Neutrophil (primary cell): ENCODE measurements around the gene AK1.

Experiments
- H3K27ac ChIP-seq: fragments of 200-600 bp; sonication (generic); 2 replicates; pipeline ENCODE4 v1.5.1; 2016; ENCODE audit warnings: mild to moderate bottlenecking, moderate library complexity
- H3K27me3 ChIP-seq: fragments of 200-600 bp; sonication (generic); 2 replicates; pipeline ENCODE4 v1.6.0; 2016; ENCODE audit warnings: mild to moderate bottlenecking
- H3K36me3 ChIP-seq: fragments of 200-600 bp; sonication (generic); 2 replicates; pipeline ENCODE4 v1.5.1; 2017
- H3K4me1 ChIP-seq, 2 experiments: fragments of 200-600 bp in 1 of 2; sonication (generic) in 1 of 2; 1 replicate in 1 of 2; 2 replicates in 1 of 2; pipeline versions ENCODE4 v1.5.1 to v1.6.1; 2013 to 2016; ENCODE audit warnings: low read depth in 1 of 2, low read length in 1 of 2, mild to moderate bottlenecking in 1 of 2, moderate library complexity in 1 of 2; ENCODE audit not compliant: control insufficient read depth in 1 of 2, insufficient read depth in 1 of 2
- H3K4me3 ChIP-seq, 2 experiments: fragments of 200-600 bp in 1 of 2; sonication (generic) in 1 of 2; 1 replicate in 1 of 2; 2 replicates in 1 of 2; pipeline ENCODE4 v1.5.1; 2013 to 2016; ENCODE audit warnings: low read depth in 1 of 2, low read length in 1 of 2, mild to moderate bottlenecking in 1 of 2, moderate library complexity in 1 of 2
- H3K9me3 ChIP-seq: fragments of 200-600 bp; sonication (generic); 2 replicates; pipeline ENCODE4 v1.5.1; 2016
- CTCF ChIP-seq: fragments of 200-600 bp; sonication (generic); IDR thresholded peaks from 2 replicates; pipeline ENCODE4 v1.5.1; 2016; ENCODE audit warnings: antibody characterized with exemption

Gene AK1

GRCh38 chr9:127907867-127908659, 30.6 kb upstream of the AK1 start:
- no peaks in the 10 kb centered on the region for H3K9me3 ChIP-seq
- no peaks in the 10 kb centered on the region for H3K27me3 ChIP-seq
- TF ChIP-seq CTCF, result no peak
- H3K36me3 ChIP-seq, result no peaks in the 10 kb centered on the region
- no peak overlapping the region for H3K27ac ChIP-seq
- H3K4me1 ChIP-seq, result peaks cover 23 to 25% of the 10 kb centered on the region in 2 experiments
- H3K4me3 ChIP-seq, result no peak overlapping the region

GRCh38 chr9:127905788-127906191, 28.3 kb upstream of the AK1 start:
- peaks cover 23 to 25% of the 10 kb centered on the region in 2 experiments for H3K4me1 ChIP-seq
- H3K27ac ChIP-seq, result no peak overlapping the region
- no peak overlapping the region for H3K4me3 ChIP-seq
- no peaks in the 10 kb centered on the region for H3K9me3 ChIP-seq
- no peaks in the 10 kb centered on the region for H3K27me3 ChIP-seq
- no peak for TF ChIP-seq CTCF
- H3K36me3 ChIP-seq, result no peaks in the 10 kb centered on the region

DNA sequence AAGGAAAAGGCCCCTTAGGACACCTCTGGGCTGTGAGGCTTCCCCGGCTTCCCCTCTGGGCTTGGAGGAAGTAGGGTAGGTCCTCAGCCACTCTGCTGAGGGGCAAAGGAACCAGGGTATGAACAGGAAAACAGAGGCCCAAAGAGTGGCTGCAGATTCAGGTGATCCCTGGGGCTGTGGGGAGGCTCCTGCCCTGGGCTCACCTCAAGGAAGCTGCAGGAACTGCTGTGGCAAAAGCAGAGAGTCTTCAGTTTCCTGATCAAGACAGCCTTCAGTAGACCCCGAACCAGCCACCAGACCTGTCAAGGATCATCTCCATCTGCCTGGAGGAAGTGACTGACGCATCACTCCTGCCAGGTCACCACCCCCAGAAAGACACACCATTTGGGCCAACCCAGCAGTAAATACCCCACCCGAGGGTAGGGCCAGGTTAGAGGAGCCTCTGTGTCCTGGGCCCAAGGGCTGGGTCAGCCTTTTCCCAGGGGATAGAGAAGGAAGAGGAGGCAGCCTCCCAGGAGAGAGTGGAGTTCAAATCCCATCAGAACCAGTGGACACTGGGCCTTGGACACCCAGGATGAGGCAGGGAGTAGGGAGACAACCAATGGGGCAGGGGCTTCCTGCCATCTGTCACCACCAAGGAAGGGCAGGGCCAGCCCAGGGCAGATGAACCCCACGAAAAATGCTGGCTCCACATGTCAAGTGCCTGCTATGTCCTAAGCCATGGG, 27.7 kb upstream of the AK1 start:
- TF ChIP-seq CTCF, result no peak
- H3K4me1 ChIP-seq, result peaks cover 23 to 25% of the 10 kb centered on the region in 2 experiments
- H3K36me3 ChIP-seq, result no peaks in the 10 kb centered on the region
- H3K4me3 ChIP-seq, result no peak overlapping the region
- peak overlapping the region; percentile 58 for H3K27ac ChIP-seq
- no peaks in the 10 kb centered on the region for H3K9me3 ChIP-seq
- no peaks in the 10 kb centered on the region for H3K27me3 ChIP-seq

GRCh38 chr9:127904561-127905003, 27.1 kb upstream of the AK1 start:
- no peak for TF ChIP-seq CTCF
- peak overlapping the region; percentile 58 for H3K27ac ChIP-seq
- H3K4me1 ChIP-seq, result peaks cover 28 to 29% of the 10 kb centered on the region in 2 experiments
- H3K36me3 ChIP-seq, result no peaks in the 10 kb centered on the region
- H3K4me3 ChIP-seq, result no peak overlapping the region
- H3K9me3 ChIP-seq, result no peaks in the 10 kb centered on the region
- H3K27me3 ChIP-seq, result no peaks in the 10 kb centered on the region

DNA sequence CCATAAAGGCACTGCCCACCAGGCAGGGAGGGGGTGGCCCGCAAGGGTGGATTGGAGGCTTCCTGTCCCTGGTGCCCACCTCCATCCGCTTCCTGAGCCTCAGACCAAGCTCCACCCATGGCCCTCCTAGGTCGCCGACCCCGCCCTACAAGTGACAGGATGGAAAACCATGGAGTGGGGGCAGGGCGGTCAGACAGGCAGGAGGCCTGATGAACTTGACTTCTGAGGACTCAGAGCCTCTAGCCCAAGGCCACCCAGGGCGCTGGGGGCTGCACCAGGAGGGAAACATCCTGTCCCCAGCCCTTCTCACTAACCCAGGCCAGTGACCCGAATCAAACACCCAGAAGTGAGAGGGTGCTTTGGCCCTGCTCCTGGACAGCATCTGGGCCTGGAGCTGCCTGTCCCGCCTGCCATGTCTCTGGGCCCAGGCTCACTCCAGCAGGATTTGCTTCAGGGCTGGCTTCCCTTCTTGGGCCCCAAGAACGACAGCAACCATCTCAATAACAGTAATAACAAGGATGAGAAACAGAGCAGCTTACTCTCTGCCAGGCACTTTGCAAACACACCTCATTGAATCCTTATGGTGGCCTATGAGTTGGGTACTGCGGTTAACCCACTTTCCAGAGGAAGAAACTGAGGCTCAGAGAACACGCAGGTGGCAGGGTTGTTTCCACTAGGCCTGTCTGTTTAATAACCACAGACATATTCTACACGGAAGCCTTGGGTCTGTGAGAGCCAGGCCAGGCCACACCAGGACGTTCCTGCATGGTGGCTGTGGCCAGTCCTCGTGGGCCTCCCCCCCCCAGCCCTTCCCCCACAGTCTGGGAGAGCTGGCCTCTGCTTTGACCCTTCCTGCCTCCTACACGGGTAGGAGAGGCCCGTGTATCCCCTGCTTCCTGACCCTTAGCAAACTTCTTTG, 26.3 kb upstream of the AK1 start:
- Histone ChIP-seq H3K27me3 (peaks cover 4% of the 10 kb centered on the region), H3K4me1 (peaks cover 32 to 33% of the 10 kb centered on the region in 2 experiments), H3K9me3 (no peaks in the 10 kb centered on the region), H3K36me3 (no peaks in the 10 kb centered on the region), H3K4me3 (no peak overlapping the region), H3K27ac (peak overlapping the region; percentile 58)
- TF ChIP-seq CTCF, result no peak
